Stomach (tissue), 4 donors: ENCODE results near the gene TNIP3.

Experiments used
- CTCF ChIP-seq, 7 experiments: fragments of 450-650 bp in 4 of 7; fragments of 200-600 bp in 3 of 7; sonication (generic) in 3 of 7; IDR thresholded peaks; one replicate each; pipeline ENCODE4 v1.5.1; 2016 to 2019; ENCODE audit warnings: antibody characterized with exemption in 7 of 7, control low read depth in 2 of 7, mild to moderate bottlenecking in 1 of 7
- POLR2A ChIP-seq, 4 donors: fragments of 450-650 bp; IDR thresholded peaks; one replicate each; pipeline ENCODE4 v1.6.1; 2016; ENCODE audit warnings: antibody characterized with exemption in 4 of 4, control low read depth in 2 of 4, mild to moderate bottlenecking in 1 of 4, moderate library complexity in 1 of 4
- POLR2AphosphoS5 ChIP-seq, 3 donors: sonication (generic); formaldehyde crosslinking; IDR thresholded peaks; one replicate each; pipeline ENCODE4 v1.6.1; 2016; ENCODE audit warnings: antibody characterized with exemption in 3 of 3

DNA sequence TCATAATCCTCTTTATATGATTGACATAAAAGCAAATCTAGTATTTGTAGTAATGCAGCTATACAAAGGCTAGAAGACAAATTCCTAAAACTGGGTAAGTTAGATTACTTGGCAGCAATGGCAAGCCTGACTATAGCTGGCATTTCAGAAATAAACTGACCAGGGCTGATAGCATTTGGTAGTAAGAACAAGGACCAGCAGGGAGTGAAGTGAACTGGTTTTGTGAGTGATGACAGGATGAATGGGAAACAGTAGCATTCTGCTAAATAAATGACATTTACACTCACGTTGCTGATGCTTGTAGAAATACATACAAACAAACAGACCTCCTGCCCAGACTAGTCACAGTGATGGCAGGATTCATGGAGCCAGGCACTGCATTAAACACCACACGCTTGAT, 31.5 kb upstream of the TNIP3 start:
- TF ChIP-seq POLR2A (IDR thresholded peaks at IDR 0.05) (no peak), POLR2AphosphoS5 (IDR thresholded peaks at IDR 0.05) (no peak), CTCF (IDR thresholded peaks at IDR 0.05) (no peak)
